Measurements from ENCODE around the gene LAMC2.
"Not testable (repeated sequence)": the region's sequence is repeated elsewhere in the genome, so short reads cannot be mapped to it uniquely, and the experiment has no call there.

The LAMC2 gene

GRCh38 chr1:183270541-183271141, 84.6 kb downstream of the LAMC2 start:
- DNase-seq = no peak

- no peak for DNase-seq
Observed at GRCh38 chr1:183272390-183272848, 86.4 kb downstream of the LAMC2 start.

DNA sequence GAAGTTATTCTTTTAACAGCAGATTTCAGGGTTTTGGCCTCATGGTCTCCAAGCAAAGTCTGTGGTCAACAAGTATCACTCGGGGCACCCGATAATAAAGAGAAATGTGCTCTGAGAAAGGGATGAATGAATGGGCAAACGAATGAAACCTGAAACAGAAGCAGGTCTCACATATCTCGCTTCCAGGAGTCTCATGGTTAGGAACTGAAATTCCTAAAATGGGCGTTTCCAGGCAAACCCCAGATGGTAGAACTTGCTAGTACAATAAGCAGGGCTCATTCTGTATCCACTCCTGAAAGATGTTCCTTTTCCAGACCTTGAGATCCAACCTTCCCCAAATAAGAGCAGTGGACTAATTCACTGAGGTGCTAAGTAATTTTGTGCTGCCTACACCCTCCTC, 87.2 kb downstream of the LAMC2 start:
- no peak for DNase-seq

DNA sequence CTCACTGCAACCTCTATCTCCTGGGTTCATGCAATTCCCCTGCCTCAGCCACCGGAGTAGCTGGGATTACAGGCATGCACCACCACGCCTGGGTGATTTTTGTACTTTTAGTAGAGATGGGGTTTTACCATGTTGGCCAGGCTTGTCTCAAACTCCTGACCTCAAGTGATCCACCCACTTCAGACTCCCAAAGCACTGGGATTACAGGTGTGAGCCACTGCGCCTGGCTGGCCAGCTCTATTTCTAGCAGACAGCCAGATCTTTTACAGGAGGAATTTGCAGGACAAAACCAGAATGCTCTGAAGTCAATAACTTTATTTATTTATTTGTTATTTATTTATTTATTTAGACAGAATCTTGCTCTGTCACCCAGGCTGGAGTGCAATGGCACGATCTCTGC, 87.9 kb downstream of the LAMC2 start:
- not testable (repeated sequence) for DNase-seq

DNA sequence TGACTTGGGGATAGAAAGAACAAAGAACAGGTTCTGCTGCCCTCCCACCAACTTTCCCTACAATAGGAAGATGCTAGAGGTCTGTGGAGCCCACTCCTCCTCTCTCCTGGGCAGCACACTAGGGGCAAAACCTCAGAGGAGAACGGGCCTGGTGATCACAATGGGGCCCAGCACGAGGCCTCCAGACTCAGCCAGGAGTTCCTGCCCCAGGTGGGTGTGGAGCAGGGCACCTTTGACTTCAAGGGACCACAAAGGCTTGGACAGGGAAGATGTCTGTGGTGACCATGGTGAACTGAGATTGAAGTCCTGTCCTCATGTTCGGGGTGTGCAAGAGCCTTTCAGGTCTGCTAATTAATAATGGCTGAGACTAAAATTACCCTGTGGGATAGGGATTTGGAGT, 88.8 kb downstream of the LAMC2 start:
- DNase-seq = no peak

- DNase-seq = no peak
Observed at GRCh38 chr1:183275322-183275721, 89.3 kb downstream of the LAMC2 start.

- no peak for DNase-seq
Observed at GRCh38 chr1:183276386-183277080, 90.5 kb downstream of the LAMC2 start.

DNA sequence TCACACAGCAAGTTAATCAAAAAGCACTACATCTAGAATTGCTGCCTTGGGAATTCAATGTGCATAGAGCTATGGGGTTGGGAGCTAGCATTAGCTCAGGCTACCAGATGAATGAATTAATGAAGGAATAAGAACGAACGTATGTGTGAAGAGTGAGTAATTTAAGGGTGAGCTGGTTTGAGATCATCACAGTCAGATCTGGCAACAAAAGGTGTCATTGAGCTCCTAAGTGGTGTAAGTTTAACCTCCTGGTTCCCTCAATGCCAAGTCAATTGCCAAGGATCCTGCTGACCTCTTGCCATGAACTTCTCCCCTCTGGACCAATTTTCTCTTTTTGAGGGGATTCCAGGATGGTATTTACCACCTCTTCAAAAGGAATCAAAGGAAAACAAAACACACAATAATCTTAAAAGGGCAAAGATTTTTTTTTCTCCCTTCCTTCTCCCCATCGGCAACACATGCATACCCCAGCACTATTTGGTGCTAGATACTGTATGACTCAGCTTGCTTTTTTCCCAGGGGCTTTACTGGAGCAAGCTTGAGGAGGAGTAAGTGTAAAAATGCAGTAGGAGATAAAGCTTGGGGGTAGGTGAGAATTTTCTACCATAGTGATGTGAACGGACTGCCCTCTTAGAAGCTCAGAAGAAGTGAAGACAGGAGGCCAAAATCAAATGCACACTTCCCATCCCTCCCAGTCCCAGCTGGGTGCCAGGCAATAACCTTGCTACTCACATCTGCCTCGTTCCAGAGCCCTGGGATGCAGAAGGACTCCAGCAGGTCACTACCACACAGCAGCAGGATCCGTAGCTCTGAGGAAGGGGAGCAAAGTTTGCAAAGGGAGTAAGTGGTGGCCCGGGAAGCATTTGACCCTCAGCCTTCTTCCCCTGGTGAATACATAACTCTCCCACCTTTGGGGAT, 92.0 kb downstream of the LAMC2 start:
- no peak for DNase-seq

DNA sequence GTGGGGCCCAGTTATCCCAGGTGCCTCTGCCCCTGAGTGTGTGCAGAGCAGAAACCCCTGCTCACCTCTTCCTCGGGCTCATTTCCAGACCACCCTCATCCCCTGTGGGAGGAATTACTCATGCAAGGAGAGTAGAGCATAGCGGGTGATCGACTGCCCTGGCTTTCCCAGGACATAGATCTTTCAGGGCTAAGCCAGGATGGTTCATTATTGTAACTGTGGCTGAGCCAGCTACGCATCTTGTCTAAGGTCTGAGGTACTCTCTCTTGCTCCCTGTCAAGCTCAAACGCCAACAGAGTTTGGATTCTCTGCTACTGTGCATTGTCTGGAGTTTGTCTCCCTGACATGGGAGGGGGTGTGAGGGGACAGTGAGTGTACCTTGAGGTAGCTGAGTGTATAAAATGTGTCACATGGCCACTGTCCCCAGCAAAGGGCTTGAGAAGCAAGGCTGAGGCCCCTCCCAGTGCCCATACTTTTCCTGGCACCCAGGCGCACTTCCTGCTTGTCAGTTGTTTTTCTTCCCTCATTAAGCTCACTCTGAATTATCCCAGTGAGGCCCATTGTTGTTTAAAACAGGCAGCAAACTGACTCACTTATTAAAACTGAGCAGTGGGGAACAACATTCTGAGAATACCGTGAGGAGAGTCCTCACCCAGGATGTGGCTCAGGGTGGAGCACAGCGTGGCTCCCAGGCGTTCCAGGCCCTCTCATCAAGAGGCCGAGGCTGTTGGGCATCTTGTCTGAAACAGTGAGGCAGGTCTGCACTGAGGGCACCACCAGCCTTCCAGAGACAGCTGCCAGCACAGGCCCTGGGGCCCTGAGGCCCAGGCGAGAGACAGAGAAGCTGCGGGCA, 92.9 kb downstream of the LAMC2 start:
- no peak for DNase-seq

DNA sequence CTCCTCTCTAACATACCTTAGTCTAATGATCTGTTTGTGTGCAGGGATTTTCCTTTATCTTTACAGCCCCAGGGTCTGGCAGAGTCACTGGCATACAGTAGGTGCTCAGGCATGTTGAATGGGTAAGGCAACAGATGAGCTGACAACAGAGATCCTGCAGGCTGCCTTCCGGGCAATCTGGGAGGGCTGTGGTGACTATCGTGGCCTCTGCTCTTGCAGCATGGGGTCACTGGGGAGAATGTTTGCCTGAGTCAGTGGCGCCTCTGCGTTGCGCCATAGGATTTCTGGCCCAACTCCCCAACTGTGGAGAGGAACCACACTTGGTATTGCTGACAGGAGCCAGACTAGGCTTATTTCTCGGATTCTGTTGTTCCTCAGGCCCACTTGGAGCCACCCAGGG, 93.8 kb downstream of the LAMC2 start:
- peak; percentile 79 for DNase-seq

DNA sequence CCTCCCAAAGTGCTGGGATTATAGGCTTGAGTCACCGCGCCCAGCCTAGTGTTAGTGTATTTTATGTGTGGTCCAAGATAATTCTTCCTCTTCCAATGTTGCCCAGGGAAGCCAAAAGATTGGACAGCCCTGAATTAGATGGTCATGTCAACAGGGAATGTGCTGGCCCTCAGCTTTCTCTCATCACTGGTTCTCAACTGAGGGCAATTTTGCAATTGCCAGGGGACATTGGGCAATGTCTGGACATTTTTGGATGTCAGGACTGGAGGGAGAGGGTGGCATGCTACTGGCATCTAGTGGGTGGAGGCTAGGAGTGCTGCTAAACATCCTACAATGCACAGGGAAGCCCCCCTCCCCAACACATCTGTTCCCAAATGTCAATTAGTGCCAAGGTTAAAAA, 95.0 kb downstream of the LAMC2 start:
- no peak for DNase-seq

- no peak for DNase-seq
Observed at GRCh38 chr1:183281553-183282091, 95.6 kb downstream of the LAMC2 start.

DNA sequence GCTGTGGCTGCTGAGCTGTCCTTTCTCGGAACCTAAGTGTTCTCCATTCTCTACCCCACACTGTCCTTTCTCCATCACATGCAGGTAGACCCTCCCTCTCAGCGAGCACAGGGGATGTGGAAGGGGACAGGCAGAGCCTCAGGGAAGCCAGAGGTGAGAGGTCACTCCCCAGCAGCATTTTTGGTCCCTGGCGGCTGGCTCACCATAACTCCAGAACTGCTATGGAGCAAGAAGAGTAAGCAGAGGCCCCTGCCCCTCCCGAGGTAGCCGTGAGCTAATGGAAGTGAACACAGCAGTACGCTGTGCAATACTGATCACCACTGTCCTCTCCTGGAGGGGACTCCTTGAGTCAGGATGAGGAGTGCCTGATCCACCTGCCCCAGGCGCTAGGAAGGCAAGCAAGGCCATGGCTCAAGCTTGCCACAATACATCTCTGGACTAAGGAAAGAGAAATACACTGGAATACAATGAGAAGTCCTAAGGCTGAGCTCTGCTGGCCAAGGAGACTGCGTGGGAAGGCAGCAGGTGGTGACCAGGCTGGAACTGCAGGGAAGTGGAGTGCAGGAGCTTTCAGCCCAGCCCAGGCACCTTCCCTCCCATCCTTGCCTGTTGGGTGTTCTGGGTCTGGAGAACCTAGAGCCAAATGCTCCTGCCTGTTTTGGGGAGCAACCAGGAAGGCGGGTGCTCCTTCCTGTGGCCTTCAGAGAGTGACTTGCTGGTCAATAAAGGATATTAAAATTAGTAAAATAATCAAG, 96.2 kb downstream of the LAMC2 start:
- no peak for DNase-seq

GRCh38 chr1:183283286-183283685, 97.2 kb downstream of the LAMC2 start:
- DNase-seq = no peak

DNA sequence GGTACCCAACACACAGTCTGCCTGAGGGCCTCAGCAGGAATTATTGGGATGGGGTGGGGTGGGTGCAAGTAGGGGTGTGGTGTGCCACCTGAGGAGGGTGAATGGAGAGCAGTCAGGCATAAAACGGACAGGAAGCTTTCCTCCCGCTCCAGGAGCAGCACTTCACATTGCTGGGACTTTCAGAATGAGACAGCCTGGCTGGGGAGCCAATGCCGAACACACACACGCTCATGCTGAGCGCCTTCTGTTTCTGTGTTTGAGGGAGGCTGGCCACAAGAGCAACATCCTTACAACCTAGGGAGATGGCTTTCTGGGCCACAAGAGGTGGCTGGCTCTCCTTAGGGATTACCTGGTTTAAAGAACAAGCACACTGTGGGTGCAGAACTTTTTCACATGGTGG, 98.0 kb downstream of the LAMC2 start:
- DNase-seq = no peak

DNA sequence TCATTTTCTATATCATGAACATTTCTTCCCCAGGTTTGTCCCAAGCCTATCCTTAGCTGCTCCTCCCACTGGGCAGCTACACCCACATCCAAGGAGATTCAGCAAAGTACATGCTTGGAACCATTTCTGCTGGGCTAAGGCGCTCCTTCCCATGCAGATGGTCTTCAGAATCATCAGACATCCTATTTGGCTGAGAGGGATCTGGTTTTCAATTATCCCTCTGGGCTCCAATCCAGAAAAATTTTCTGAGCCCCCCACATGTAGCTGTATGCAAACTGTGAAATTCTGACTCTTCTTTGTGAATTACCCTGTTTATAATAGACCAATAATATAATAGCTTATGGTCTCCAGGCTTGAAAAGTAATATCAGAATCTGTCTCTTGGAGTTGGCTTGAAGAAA, 99.2 kb downstream of the LAMC2 start:
- DNase-seq = no peak

DNA sequence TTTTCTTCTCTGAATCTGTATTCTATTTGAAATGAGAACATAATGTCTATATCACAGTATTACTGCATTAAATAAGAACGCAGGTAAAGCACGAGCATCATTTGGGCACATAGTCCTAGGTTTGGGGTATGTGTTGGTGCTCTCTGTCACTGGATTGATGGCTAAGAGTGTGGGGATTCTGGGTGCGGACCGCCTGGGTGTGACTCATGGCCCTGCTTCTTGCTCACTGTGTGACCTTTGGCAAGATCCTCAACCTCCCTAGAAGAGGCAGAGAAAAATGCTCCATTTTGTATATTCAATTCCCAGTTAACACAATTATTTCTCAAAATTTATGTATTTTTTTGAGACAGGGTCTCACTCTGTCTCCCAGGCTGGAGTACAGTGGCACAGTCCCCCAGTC, 99.7 kb downstream of the LAMC2 start:
- no peak for DNase-seq

DNA sequence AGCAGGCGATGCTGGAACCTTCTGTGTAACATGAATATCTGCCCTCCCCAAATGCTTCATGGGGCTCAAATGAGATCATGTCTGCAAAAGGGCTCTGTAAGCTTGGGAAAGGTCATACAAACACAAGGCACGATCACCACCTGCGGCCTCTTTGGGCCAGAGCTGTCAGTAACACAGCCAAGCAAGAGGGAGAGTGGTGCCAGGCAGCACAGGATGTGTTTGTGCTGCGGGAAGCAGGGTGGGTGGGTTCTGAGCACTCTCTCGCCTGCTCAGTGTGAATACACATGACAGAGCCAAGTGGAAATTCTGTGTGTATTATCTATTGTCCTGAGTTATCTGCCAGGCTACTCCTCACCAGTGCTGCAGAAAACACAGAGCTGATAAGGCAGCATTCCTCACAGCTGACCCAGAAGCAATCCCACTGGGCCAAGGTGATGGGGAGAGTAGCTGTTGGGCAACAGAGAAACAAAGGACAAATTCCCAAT, 101.2 kb downstream of the LAMC2 start:
- DNase-seq = no peak

- no peak for DNase-seq
Observed at GRCh38 chr1:183288583-183288982, 102.5 kb downstream of the LAMC2 start.

GRCh38 chr1:183289051-183289496, 103.0 kb downstream of the LAMC2 start:
- no peak for DNase-seq

- DNase-seq = no peak
Observed at GRCh38 chr1:183290628-183291027, 104.6 kb downstream of the LAMC2 start.

Measured in SIG-M5 (cell line).